PC-3 (cell line): ENCODE results near the gene ADCY9.

Experiments
- CTCF ChIP-seq: fragments of 300-600 bp; sonication (generic); conservative IDR thresholded peaks from 2 replicates; pipeline ENCODE4 v1.5.1; 2017; ENCODE audit warnings: antibody characterized with exemption, low read depth, mild to moderate bottlenecking, low read length
- EZH2 ChIP-seq: fragments of 300-600 bp; sonication (generic); IDR thresholded peaks from one replicate; pipeline ENCODE4 v1.6.1; 2017; ENCODE audit warnings: antibody characterized with exemption, mild to moderate bottlenecking, low read length; ENCODE audit not compliant: unreplicated experiment
- EZH2phosphoT487 ChIP-seq: fragments of 300-600 bp; sonication (generic); IDR thresholded peaks from 2 replicates; pipeline ENCODE4 v1.6.1; 2018; ENCODE audit warnings: mild to moderate bottlenecking, antibody characterized with exemption, low read length, borderline replicate concordance

- TF ChIP-seq EZH2 (no peak), CTCF (no peak), EZH2phosphoT487 (no peak)
Measured at GRCh38 chr16:4033951-4034350, 82.3 kb downstream of the ADCY9 start.
